Neural cell (in vitro differentiated cells): ENCODE measurements around the gene AHI1. TPM values are rescaled to one million over a fixed set of nuclear protein-coding genes. Genes with fewer than 3 reads are reported as not detected.

Experiments used
- H2AFZ ChIP-seq: fragments of 200-600, 300-800 bp; sonication (generic), shearing (Covaris generic); 2 replicates; pipeline ENCODE4 v1.6.0; 2014; ENCODE audit warnings: low read depth, mild to moderate bottlenecking, antibody characterized with exemption, low read length, moderate library complexity
- H3F3A ChIP-seq: fragments of 200-600 bp; shearing (Covaris generic); 2 replicates; pipeline ENCODE4 v1.6.1; 2016; ENCODE audit warnings: mild to moderate bottlenecking, moderate library complexity, mixed read lengths, antibody characterized with exemption, low read length; ENCODE audit not compliant: insufficient read depth, poor library complexity, severe bottlenecking
- H3K27ac ChIP-seq: fragments of 200-600, 300-800 bp; sonication (generic), shearing (Covaris generic); 2 replicates; pipeline ENCODE4 v1.5.1; 2014; ENCODE audit warnings: mild to moderate bottlenecking, low read length, moderate library complexity
- H3K27me3 ChIP-seq: fragments of 300-800, 200-600 bp; sonication (generic), shearing (Covaris generic); 2 replicates; pipeline ENCODE4 v1.6.0; 2014; ENCODE audit warnings: mild to moderate bottlenecking, low read depth, low read length, moderate library complexity; ENCODE audit not compliant: insufficient read depth
- H3K36me3 ChIP-seq: fragments of 300-800, 200-600 bp; sonication (generic), shearing (Covaris generic); 2 replicates; pipeline ENCODE4 v1.5.1; 2014; ENCODE audit warnings: mild to moderate bottlenecking, antibody characterized with exemption, low read length, moderate library complexity; ENCODE audit not compliant: insufficient read depth
- H3K4me2 ChIP-seq: fragments of 300-800, 200-600 bp; sonication (generic), shearing (Covaris generic); 2 replicates; pipeline ENCODE4 v1.6.0; 2014; ENCODE audit warnings: mild to moderate bottlenecking, low read length
- H3K4me3 ChIP-seq: fragments of 300-800, 200-600 bp; sonication (generic), shearing (Covaris generic); 2 replicates; pipeline ENCODE4 v1.5.1; 2014; ENCODE audit warnings: mild to moderate bottlenecking, low read length, moderate library complexity
- H3K79me2 ChIP-seq: fragments of 200-600 bp; shearing (Covaris generic); replicated peaks from 2 replicates; pipeline ENCODE4 v1.6.0; 2014; ENCODE audit warnings: mild to moderate bottlenecking, low read length, moderate library complexity; ENCODE audit not compliant: insufficient read depth
- H3K9ac ChIP-seq: fragments of 300-800, 200-600 bp; sonication (generic), shearing (Covaris generic); 2 replicates; pipeline ENCODE4 v1.6.1; 2016; ENCODE audit warnings: mild to moderate bottlenecking, low read length, mixed read lengths
- H3K9me2 ChIP-seq: fragments of 200-600 bp; shearing (Covaris generic); 2 replicates; pipeline ENCODE4 v1.6.1; 2016; ENCODE audit warnings: mild to moderate bottlenecking, low read length, mixed read lengths; ENCODE audit not compliant: insufficient read depth
- H3K9me3 ChIP-seq: fragments of 200-600, 300-800 bp; sonication (generic), shearing (Covaris generic); 2 replicates; pipeline ENCODE4 v1.6.1; 2016; ENCODE audit warnings: mild to moderate bottlenecking, mixed run types, low read length, moderate library complexity, mixed read lengths
- H4K20me1 ChIP-seq: fragments of 200-600 bp; shearing (Covaris generic); 2 replicates; pipeline ENCODE4 v1.6.1; 2016; ENCODE audit warnings: mild to moderate bottlenecking, mixed run types; ENCODE audit not compliant: insufficient read depth
- CTCF ChIP-seq: fragments of 450-650 bp; IDR thresholded peaks from 2 replicates; pipeline ENCODE4 v1.5.1; 2014; ENCODE audit warnings: antibody characterized with exemption, mild to moderate bottlenecking, moderate library complexity; ENCODE audit not compliant: poor library complexity, severe bottlenecking
- EP300 ChIP-seq: fragments of 450-650 bp; conservative IDR thresholded peaks from 2 replicates; pipeline ENCODE4 v1.6.1; 2014; ENCODE audit warnings: antibody characterized with exemption, mild to moderate bottlenecking, moderate library complexity; ENCODE audit not compliant: poor library complexity, severe bottlenecking
- EZH2 ChIP-seq: fragments of 200-600, 300-800 bp; shearing (Covaris generic), sonication (generic); IDR thresholded peaks from 2 replicates; pipeline ENCODE4 v1.6.1; 2014; ENCODE audit warnings: antibody characterized with exemption, low read length, borderline replicate concordance, mild to moderate bottlenecking; ENCODE audit not compliant: insufficient read depth, poor library complexity, severe bottlenecking
- MXI1 ChIP-seq: fragments of 450-650 bp; conservative IDR thresholded peaks from 2 replicates; pipeline ENCODE4 v1.6.1; 2014; ENCODE audit warnings: antibody characterized with exemption, mild to moderate bottlenecking; ENCODE audit not compliant: poor library complexity, severe bottlenecking
- POLR2AphosphoS5 ChIP-seq: IDR thresholded peaks from 2 replicates; pipeline ENCODE4 v1.6.1; 2012
- RAD21 ChIP-seq: fragments of 450-650 bp; conservative IDR thresholded peaks from 2 replicates; pipeline ENCODE4 v1.6.1; 2014; ENCODE audit warnings: antibody characterized with exemption, mild to moderate bottlenecking, moderate library complexity
- REST ChIP-seq: IDR thresholded peaks from 2 replicates; pipeline ENCODE4 v1.6.1; 2012; ENCODE audit warnings: borderline replicate concordance
- SMC3 ChIP-seq: fragments of 450-650 bp; conservative IDR thresholded peaks from 2 replicates; pipeline ENCODE4 v1.6.1; 2014; ENCODE audit warnings: antibody characterized with exemption, mild to moderate bottlenecking, moderate library complexity; ENCODE audit not compliant: poor library complexity
- TAF1 ChIP-seq: IDR thresholded peaks from 2 replicates; pipeline ENCODE4 v1.6.1; 2012; ENCODE audit warnings: low read depth
- polyA plus RNA-seq: library from polyadenylated mRNA; depleted of rRNA; stranded (reverse); fragments of >200 nt; gene quantifications from 2 replicates; pipeline ENCODE4 v1.2.3, GENCODE V29; 2014

Gene AHI1
- polyA plus RNA-seq, 1 donor from 2014 or later: 58.2 TPM

GRCh38 chr6:135243871-135244796, 253.4 kb downstream of the AHI1 start:
- Histone ChIP-seq H3K9me3 (no peaks in the 10 kb centered on the region), H4K20me1 (no peaks in the 10 kb centered on the region), H3K27me3 (no peaks in the 10 kb centered on the region), H3F3A (no peaks in the 10 kb centered on the region), H3K9ac (no peak overlapping the region), H3K27ac (no peak overlapping the region), H3K4me2 (no peak overlapping the region), H3K4me3 (no peak overlapping the region), H3K9me2 (no peaks in the 10 kb centered on the region), H3K79me2 (no peaks in the 10 kb centered on the region), H2AFZ (no peak overlapping the region), H3K36me3 (no peaks in the 10 kb centered on the region)
- TF ChIP-seq RAD21: no peak

GRCh38 chr6:135240711-135241110, 256.8 kb downstream of the AHI1 start:
- H3K27ac ChIP-seq: no peak overlapping the region
- H3K9ac ChIP-seq: no peak overlapping the region
- H3K9me3 ChIP-seq: no peaks in the 10 kb centered on the region
- no peak overlapping the region for H2AFZ ChIP-seq
- H3K4me2 ChIP-seq: no peak overlapping the region
- no peaks in the 10 kb centered on the region for H3K79me2 ChIP-seq
- no peaks in the 10 kb centered on the region for H3K9me2 ChIP-seq
- TF ChIP-seq CTCF: no peak
- TF ChIP-seq POLR2AphosphoS5: no peak
- TF ChIP-seq EP300: no peak
- no peak for TF ChIP-seq MXI1
- no peak for TF ChIP-seq REST
- no peaks in the 10 kb centered on the region for H3K27me3 ChIP-seq
- no peaks in the 10 kb centered on the region for H3F3A ChIP-seq
- H3K4me3 ChIP-seq: no peak overlapping the region
- H4K20me1 ChIP-seq: no peaks in the 10 kb centered on the region
- H3K36me3 ChIP-seq: no peaks in the 10 kb centered on the region

- Histone ChIP-seq H3K79me2 (no peaks in the 10 kb centered on the region), H3K4me2 (no peak overlapping the region), H3K27me3 (no peaks in the 10 kb centered on the region), H3K36me3 (no peaks in the 10 kb centered on the region), H3K4me3 (no peak overlapping the region), H2AFZ (no peak overlapping the region), H4K20me1 (no peaks in the 10 kb centered on the region), H3K27ac (no peak overlapping the region), H3K9me2 (no peaks in the 10 kb centered on the region), H3K9ac (no peak overlapping the region), H3K9me3 (no peaks in the 10 kb centered on the region), H3F3A (no peaks in the 10 kb centered on the region)
- TF ChIP-seq CTCF (no peak), EP300 (no peak), TAF1 (no peak), SMC3 (no peak), RAD21 (no peak), POLR2AphosphoS5 (no peak), EZH2 (no peak), REST (no peak), MXI1 (no peak)
Observed at GRCh38 chr6:135236732-135237131, 260.8 kb downstream of the AHI1 start.
